Keratinocyte (primary cell): ENCODE data around the gene TNFSF9.

ENCODE experiments used
- EZH2 ChIP-seq: IDR thresholded peaks from one replicate; pipeline ENCODE4 v1.6.1; 2012; ENCODE audit warnings: inconsistent platforms, mild to moderate bottlenecking, low read length, moderate library complexity
- TF ChIP-seq, protein P1 (sequence below), 3 experiments: IDR thresholded peaks in 1 of 3; conservative IDR thresholded peaks in 1 of 3; optimal IDR thresholded peaks in 1 of 3; 2 replicates in 2 of 3; 3 replicates in 1 of 3; pipeline versions ENCODE3 to v1.5.1; 2011; ENCODE audit warnings: low read length in 3 of 3, mild to moderate bottlenecking in 3 of 3, moderate library complexity in 2 of 3, control low read depth in 1 of 3, inconsistent platforms in 1 of 3; ENCODE audit not compliant: insufficient read depth in 2 of 3; ENCODE audit errors: extremely low read depth in 1 of 3

DNA sequence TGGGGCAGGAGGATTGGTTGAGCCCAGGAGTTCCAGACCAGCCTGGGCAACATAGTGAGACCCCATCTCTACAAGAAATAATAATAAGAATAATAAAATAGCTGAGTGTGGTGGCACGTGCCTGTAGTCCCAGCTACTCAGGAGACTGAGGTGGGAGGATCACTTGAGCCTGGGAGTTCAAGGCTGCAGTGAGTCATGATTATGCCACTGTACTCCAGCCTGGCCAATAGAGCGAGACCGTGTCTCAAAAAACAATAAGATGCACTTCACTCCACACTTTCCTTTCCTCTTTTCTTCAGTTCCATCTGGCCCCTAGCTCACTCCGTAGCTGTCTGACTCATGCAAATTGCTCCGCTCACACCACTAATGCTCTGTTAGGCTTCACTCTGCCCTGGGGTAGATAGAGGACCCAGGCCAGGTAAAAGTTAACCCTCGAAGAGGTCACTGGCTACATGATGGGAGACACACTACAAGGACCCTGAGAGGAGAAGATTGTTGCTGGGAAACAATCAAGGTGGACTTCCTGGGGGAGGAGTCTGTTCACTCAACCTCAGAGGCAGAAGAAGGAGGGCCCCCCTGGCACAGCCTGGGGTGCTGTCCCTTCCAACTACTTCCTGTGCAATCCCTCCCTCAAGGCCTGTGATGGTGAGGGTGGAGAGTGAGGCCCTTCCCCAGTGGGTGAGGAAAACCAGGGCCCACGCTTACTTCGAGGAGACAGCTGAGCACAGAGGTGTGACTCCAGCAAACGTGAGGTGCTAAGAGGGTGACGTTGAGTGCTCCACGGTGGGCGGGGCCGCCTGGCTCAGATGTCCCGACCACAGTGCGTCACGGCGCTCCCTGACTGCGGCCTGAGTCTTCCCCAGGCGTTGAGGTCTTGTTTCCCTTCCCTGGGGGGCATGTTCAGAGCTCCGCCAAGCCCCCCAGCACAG lies 8.8 kb upstream of the TNFSF9 start:
- TF ChIP-seq EZH2, result no peak
- TF ChIP-seq, protein P1, sequence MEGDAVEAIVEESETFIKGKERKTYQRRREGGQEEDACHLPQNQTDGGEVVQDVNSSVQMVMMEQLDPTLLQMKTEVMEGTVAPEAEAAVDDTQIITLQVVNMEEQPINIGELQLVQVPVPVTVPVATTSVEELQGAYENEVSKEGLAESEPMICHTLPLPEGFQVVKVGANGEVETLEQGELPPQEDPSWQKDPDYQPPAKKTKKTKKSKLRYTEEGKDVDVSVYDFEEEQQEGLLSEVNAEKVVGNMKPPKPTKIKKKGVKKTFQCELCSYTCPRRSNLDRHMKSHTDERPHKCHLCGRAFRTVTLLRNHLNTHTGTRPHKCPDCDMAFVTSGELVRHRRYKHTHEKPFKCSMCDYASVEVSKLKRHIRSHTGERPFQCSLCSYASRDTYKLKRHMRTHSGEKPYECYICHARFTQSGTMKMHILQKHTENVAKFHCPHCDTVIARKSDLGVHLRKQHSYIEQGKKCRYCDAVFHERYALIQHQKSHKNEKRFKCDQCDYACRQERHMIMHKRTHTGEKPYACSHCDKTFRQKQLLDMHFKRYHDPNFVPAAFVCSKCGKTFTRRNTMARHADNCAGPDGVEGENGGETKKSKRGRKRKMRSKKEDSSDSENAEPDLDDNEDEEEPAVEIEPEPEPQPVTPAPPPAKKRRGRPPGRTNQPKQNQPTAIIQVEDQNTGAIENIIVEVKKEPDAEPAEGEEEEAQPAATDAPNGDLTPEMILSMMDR (optimal IDR thresholded peaks at IDR 0.05 in 1 of 3, IDR thresholded peaks at IDR 0.05 in 1 of 3, conservative IDR thresholded peaks at IDR 0.05 in 1 of 3; ENCODE audit: extremely low read depth in 1 of 3, insufficient read depth in 2 of 3, low read length in 3 of 3), result no peak
